ENCODE results near the gene SLC44A4.
"Not testable (repeated sequence)": the region's sequence is repeated elsewhere in the genome, so short reads cannot be mapped to it uniquely, and the experiment has no call there.

Gene SLC44A4

DNA sequence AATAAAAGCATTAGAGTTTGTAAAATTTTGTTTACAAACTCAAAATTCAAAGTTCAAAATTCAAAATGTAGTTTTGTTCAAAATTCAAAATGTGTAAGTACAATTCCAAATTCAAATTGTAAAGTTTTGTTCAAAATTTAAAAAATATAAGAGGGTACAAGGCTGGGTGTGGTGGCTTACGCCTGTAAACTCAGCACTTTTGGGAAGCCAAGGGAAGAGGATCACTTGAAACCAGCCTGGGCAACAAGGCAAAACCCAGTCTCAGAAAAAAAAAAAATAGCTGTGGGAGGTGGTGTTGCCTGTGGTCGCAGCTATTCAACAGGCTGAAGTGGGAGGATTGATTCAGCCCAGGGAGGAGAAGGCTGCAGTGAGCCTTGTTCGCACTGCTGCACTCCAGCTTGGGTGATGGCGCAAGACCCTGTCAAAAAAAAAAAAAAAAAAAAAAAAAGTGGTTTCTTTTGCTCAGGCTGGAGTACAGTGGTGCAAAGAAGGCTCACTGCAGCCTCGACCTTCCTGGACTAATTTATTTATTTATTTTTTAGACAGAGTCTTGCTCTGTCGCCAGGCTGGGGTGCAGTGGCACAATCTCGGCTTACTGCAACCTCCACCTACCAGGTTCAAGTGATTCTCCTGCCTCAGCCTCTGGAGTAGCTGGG lies 28.5 kb upstream of the SLC44A4 start:
- DNase-seq (peak; percentile 47), ATAC-seq (ENCODE audit: insufficient read depth, low read depth) (peak; percentile 70)
- H3K36me3 ChIP-seq (ENCODE audit: insufficient read depth, low read length): no peaks in the 10 kb centered on the region
- no peak overlapping the region for H3K9ac ChIP-seq (ENCODE audit: low read depth, low read length)
- no peak overlapping the region for H3K4me3 ChIP-seq (ENCODE audit: low read depth in 1 of 2, low read length in 2 of 2)
- H3K4me1 ChIP-seq (ENCODE audit: insufficient read depth, low read length): peaks cover 7% of the 10 kb centered on the region
- no peaks in the 10 kb centered on the region for H3K9me3 ChIP-seq (ENCODE audit: insufficient read depth, low read length, severe bottlenecking)
- no peaks in the 10 kb centered on the region for H3K79me2 ChIP-seq (ENCODE audit: insufficient read depth, low read length)
- no peak overlapping the region for H2AFZ ChIP-seq (ENCODE audit: low read depth, low read length)
- no peak overlapping the region for H3K27ac ChIP-seq (ENCODE audit: low read length)
- H3K4me2 ChIP-seq (ENCODE audit: insufficient read depth, low read length): no peak overlapping the region
- TF ChIP-seq EZH2 (IDR thresholded peaks at IDR 0.05; ENCODE audit: borderline replicate concordance, low read depth, low read length, severe bottlenecking): no peak
- TF ChIP-seq, protein P1, sequence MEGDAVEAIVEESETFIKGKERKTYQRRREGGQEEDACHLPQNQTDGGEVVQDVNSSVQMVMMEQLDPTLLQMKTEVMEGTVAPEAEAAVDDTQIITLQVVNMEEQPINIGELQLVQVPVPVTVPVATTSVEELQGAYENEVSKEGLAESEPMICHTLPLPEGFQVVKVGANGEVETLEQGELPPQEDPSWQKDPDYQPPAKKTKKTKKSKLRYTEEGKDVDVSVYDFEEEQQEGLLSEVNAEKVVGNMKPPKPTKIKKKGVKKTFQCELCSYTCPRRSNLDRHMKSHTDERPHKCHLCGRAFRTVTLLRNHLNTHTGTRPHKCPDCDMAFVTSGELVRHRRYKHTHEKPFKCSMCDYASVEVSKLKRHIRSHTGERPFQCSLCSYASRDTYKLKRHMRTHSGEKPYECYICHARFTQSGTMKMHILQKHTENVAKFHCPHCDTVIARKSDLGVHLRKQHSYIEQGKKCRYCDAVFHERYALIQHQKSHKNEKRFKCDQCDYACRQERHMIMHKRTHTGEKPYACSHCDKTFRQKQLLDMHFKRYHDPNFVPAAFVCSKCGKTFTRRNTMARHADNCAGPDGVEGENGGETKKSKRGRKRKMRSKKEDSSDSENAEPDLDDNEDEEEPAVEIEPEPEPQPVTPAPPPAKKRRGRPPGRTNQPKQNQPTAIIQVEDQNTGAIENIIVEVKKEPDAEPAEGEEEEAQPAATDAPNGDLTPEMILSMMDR (IDR thresholded peaks at IDR 0.05; ENCODE audit: borderline replicate concordance, extremely low read depth, low read length, poor library complexity, severe bottlenecking): no peak
- peaks cover 4% of the 10 kb centered on the region for H3K27me3 ChIP-seq (ENCODE audit: insufficient read depth, low read length, poor library complexity)
- no peaks in the 10 kb centered on the region for H4K20me1 ChIP-seq (ENCODE audit: insufficient read depth, low read length)

DNA sequence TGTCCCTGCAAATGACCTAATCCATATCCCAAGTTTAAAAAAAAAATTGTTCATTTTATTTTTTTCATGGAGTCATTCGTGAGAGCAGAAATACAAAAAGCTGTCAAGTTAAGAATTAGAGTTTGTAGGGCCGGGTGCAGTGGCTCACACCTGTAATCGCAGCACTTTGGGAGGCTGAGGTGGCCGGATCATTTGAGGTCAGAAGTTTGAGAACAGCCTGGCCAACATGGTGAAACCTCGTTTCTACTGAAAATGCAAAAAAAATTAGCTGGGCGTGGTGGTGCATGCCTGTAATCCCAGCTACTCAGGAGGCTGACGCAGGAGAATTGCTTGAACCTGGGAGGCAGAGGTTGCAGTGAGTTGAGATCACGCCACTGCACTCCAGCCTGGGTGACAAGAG lies 27.9 kb upstream of the SLC44A4 start:
- H3K9ac ChIP-seq (ENCODE audit: low read depth, low read length); H3K27ac ChIP-seq (ENCODE audit: low read length); H3K4me3 ChIP-seq (ENCODE audit: low read depth in 1 of 2, low read length in 2 of 2); DNase-seq; H3K4me2 ChIP-seq (ENCODE audit: insufficient read depth, low read length); ATAC-seq (ENCODE audit: insufficient read depth, low read depth); H3K9me3 ChIP-seq (ENCODE audit: insufficient read depth, low read length, severe bottlenecking); H4K20me1 ChIP-seq (ENCODE audit: insufficient read depth, low read length); H3K79me2 ChIP-seq (ENCODE audit: insufficient read depth, low read length); H3K27me3 ChIP-seq (ENCODE audit: insufficient read depth, low read length, poor library complexity); H2AFZ ChIP-seq (ENCODE audit: low read depth, low read length); H3K36me3 ChIP-seq (ENCODE audit: insufficient read depth, low read length): not testable (repeated sequence)
- H3K4me1 ChIP-seq (ENCODE audit: insufficient read depth, low read length): peaks cover 10% of the 10 kb centered on the region

DNA sequence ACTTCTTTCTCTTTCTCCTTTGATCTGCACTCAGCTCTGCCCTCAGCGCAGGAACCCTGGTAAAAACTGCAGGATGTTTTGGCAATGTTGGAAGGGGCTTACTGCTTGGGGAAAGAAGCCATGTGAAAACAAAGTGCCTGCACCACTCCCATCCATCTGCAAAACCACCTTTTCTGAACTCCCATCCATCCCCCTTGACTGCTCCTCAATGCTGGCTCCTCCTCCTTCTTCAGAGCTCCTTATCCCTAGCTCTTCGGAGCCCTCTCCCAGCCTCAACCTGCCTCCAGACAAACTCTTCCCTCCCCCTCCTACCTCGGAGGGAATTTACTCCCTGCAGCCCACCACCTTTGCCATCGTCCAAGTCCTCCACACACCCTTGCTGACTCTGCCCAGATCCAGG lies 27.3 kb upstream of the SLC44A4 start:
- H3K9me3 ChIP-seq (ENCODE audit: insufficient read depth, low read length, severe bottlenecking): no peaks in the 10 kb centered on the region
- no peaks in the 10 kb centered on the region for H4K20me1 ChIP-seq (ENCODE audit: insufficient read depth, low read length)
- no peak overlapping the region for H3K9ac ChIP-seq (ENCODE audit: low read depth, low read length)
- peaks cover 4% of the 10 kb centered on the region for H3K27me3 ChIP-seq (ENCODE audit: insufficient read depth, low read length, poor library complexity)
- H3K4me2 ChIP-seq (ENCODE audit: insufficient read depth, low read length): no peak overlapping the region
- H3K4me1 ChIP-seq (ENCODE audit: insufficient read depth, low read length): peaks cover 14% of the 10 kb centered on the region
- DNase-seq: no peak
- H3K36me3 ChIP-seq (ENCODE audit: insufficient read depth, low read length): no peaks in the 10 kb centered on the region; the same call in 1 of the 2 replicates
- H3K79me2 ChIP-seq (ENCODE audit: insufficient read depth, low read length): peaks cover 6% of the 10 kb centered on the region
- no peak for ATAC-seq (ENCODE audit: insufficient read depth, low read depth)
- H3K27ac ChIP-seq (ENCODE audit: low read length): no peak overlapping the region
- no peak for TF ChIP-seq EZH2 (IDR thresholded peaks at IDR 0.05; ENCODE audit: borderline replicate concordance, low read depth, low read length, severe bottlenecking)
- TF ChIP-seq, protein P1 (IDR thresholded peaks at IDR 0.05; ENCODE audit: borderline replicate concordance, extremely low read depth, low read length, poor library complexity, severe bottlenecking): no peak
- no peak overlapping the region for H3K4me3 ChIP-seq (ENCODE audit: low read depth in 1 of 2, low read length in 2 of 2)
- H2AFZ ChIP-seq (ENCODE audit: low read depth, low read length): no peak overlapping the region

DNA sequence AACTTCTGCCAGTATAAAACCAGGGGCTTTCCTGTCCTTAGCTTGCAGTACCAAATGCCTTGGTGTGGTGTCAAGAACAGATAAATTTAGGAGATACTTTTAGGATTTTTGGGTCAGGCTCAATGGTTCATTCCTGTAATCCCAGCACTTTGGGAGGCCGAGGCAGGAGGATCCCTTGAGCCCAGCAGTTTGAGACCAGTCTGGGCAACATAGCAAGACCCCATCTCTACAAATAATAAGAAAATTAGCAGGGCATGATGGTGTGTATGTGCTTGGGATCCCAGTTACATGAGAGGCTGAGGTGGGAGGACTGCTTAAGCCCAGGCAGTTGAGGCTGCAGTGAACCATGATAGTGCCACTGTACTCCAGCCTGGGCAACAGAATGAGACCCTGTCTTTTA lies 26.2 kb upstream of the SLC44A4 start:
- ATAC-seq (ENCODE audit: insufficient read depth, low read depth) (no peak), DNase-seq (no peak)
- Histone ChIP-seq H3K79me2 (ENCODE audit: insufficient read depth, low read length) (peaks cover 13% of the 10 kb centered on the region), H2AFZ (ENCODE audit: low read depth, low read length) (no peak overlapping the region), H3K9me3 (ENCODE audit: insufficient read depth, low read length, severe bottlenecking) (no peaks in the 10 kb centered on the region), H3K9ac (ENCODE audit: low read depth, low read length) (no peak overlapping the region), H3K4me3 (ENCODE audit: low read depth in 1 of 2, low read length in 2 of 2) (no peak overlapping the region), H3K4me1 (ENCODE audit: insufficient read depth, low read length) (peaks cover 23% of the 10 kb centered on the region), H3K27me3 (ENCODE audit: insufficient read depth, low read length, poor library complexity) (peaks cover 4% of the 10 kb centered on the region), H3K36me3 (ENCODE audit: insufficient read depth, low read length) (peaks cover 4% of the 10 kb centered on the region; the same call in 1 of the 2 replicates), H3K27ac (ENCODE audit: low read length) (no peak overlapping the region), H3K4me2 (ENCODE audit: insufficient read depth, low read length) (no peak overlapping the region), H4K20me1 (ENCODE audit: insufficient read depth, low read length) (no peaks in the 10 kb centered on the region)
- no peak for TF ChIP-seq EZH2 (IDR thresholded peaks at IDR 0.05; ENCODE audit: borderline replicate concordance, low read depth, low read length, severe bottlenecking)
- TF ChIP-seq, protein P1 (IDR thresholded peaks at IDR 0.05; ENCODE audit: borderline replicate concordance, extremely low read depth, low read length, poor library complexity, severe bottlenecking): no peak

All from DND-41 (cell line).